Stimulated activated CD8-positive, alpha-beta memory T cell treated with anti-CD3 and anti-CD28 coated beads, Interleukin-15, amount 100 ng/mL, for 1 hour (primary cell): ENCODE results near the gene ELL2.

Source experiments
- DNase-seq: peaks from one replicate; pipeline ENCODE4 v3.0.0-alpha.2; 2020; ENCODE audit warnings: low read depth

ELL2 gene

GRCh38 chr5:95961617-95962474 lies at the start of gene ELL2:
ELL2 (minus strand) TSS chr5:95961851; CDS start chr5:95961721, 130 bp downstream.
- DNase-seq, result peak; percentile 92

- no peak for DNase-seq
These were observed 47.5 kb upstream of the ELL2 start for GRCh38 chr5:96008987-96009647.

- no peak for DNase-seq
These were observed 46.8 kb upstream of the ELL2 start for GRCh38 chr5:96008487-96008886.

GRCh38 chr5:96007051-96007450 lies 45.4 kb upstream of the ELL2 start:
- no peak for DNase-seq

- no peak for DNase-seq
These were observed 44.6 kb upstream of the ELL2 start for GRCh38 chr5:96006291-96006690.

- no peak for DNase-seq
These were observed 43.1 kb upstream of the ELL2 start for GRCh38 chr5:96004754-96005153.

GRCh38 chr5:96004087-96004486 lies 42.4 kb upstream of the ELL2 start:
- no peak for DNase-seq

- no peak for DNase-seq
These were observed 39.6 kb upstream of the ELL2 start for GRCh38 chr5:96001262-96001661.

GRCh38 chr5:96000308-96000707 lies 38.7 kb upstream of the ELL2 start:
- DNase-seq, result no peak

- DNase-seq, result no peak
These were observed 35.5 kb upstream of the ELL2 start for GRCh38 chr5:95996904-95997723.

- no peak for DNase-seq
These were observed 34.4 kb upstream of the ELL2 start for GRCh38 chr5:95995962-95996489.

GRCh38 chr5:95993776-95994175 lies 32.1 kb upstream of the ELL2 start:
- DNase-seq, result no peak

GRCh38 chr5:95993266-95993665 lies 31.6 kb upstream of the ELL2 start:
- DNase-seq, result no peak

GRCh38 chr5:95989283-95990048 lies 27.8 kb upstream of the ELL2 start:
- DNase-seq, result no peak

GRCh38 chr5:95988877-95989276 lies 27.2 kb upstream of the ELL2 start:
- DNase-seq, result no peak

GRCh38 chr5:95988094-95988493 lies 26.4 kb upstream of the ELL2 start:
- no peak for DNase-seq

GRCh38 chr5:95986937-95987520 lies 25.4 kb upstream of the ELL2 start:
- no peak for DNase-seq

- DNase-seq, result no peak
These were observed 24.4 kb upstream of the ELL2 start for GRCh38 chr5:95986001-95986400.

GRCh38 chr5:95985249-95985648 lies 23.6 kb upstream of the ELL2 start:
- DNase-seq, result no peak

- DNase-seq, result no peak
These were observed 22.8 kb upstream of the ELL2 start for GRCh38 chr5:95984287-95984938.

- DNase-seq, result no peak
These were observed 21.9 kb upstream of the ELL2 start for GRCh38 chr5:95983509-95983908.
